K562 (cell line): ENCODE results near the gene RYR1. TPM values are rescaled to one million over a fixed set of nuclear protein-coding genes. Genes with fewer than 3 reads are reported as not detected.

Source experiments
- ATF1 ChIP-seq, 2 experiments: fragments of 450-650 bp in 1 of 2; IDR thresholded peaks; 2 replicates each; pipeline ENCODE4 v1.6.1; 2016; ENCODE audit warnings: missing compliant biosample characterization in 1 of 2, missing genetic modification characterization in 1 of 2
- BCL6 ChIP-seq: fragments of 250-450 bp; sonication (Bioruptor Pico); IDR thresholded peaks from 2 replicates; pipeline ENCODE4 v1.4.0; 2020
- BCOR ChIP-seq: fragments of 450-650 bp; IDR thresholded peaks from 2 replicates; pipeline ENCODE4 v1.6.1; 2016
- BDP1 ChIP-seq: IDR thresholded peaks from 3 replicates; pipeline ENCODE4 v1.6.1; 2011; ENCODE audit not compliant: insufficient read length, insufficient read depth
- HDAC8 ChIP-seq: fragments of 450-650 bp; IDR thresholded peaks from 2 replicates; pipeline ENCODE4 v1.6.1; 2016; ENCODE audit warnings: mild to moderate bottlenecking, missing genetic modification characterization, moderate library complexity, missing compliant biosample characterization
- HMG20A ChIP-seq: fragments of 450-650 bp; formaldehyde crosslinking; conservative IDR thresholded peaks from 2 replicates; pipeline ENCODE4 v1.4.0; 2020; ENCODE audit warnings: mild to moderate bottlenecking, mixed read lengths
- NCOR1 ChIP-seq: fragments of 450-650 bp; IDR thresholded peaks from 2 replicates; pipeline ENCODE4 v1.6.1; 2016; ENCODE audit warnings: mild to moderate bottlenecking, moderate library complexity
- NR4A1 ChIP-seq, 2 experiments: fragments of 250-450 bp in 1 of 2; fragments of 450-650 bp in 1 of 2; sonication (Bioruptor Pico) in 1 of 2; IDR thresholded peaks; 2 replicates each; pipeline versions ENCODE4 v1.4.0 to v1.6.1; 2016 to 2020; ENCODE audit warnings: mild to moderate bottlenecking in 2 of 2, missing compliant biosample characterization in 1 of 2, missing genetic modification characterization in 1 of 2, moderate library complexity in 1 of 2
- PML ChIP-seq: IDR thresholded peaks from 2 replicates; pipeline ENCODE4 v1.6.1; 2012; ENCODE audit warnings: low read length, inconsistent platforms
- RAD21 ChIP-seq, 2 experiments: fragments of 250-450 bp in 1 of 2; fragments of 450-650 bp in 1 of 2; sonication (Bioruptor Pico) in 1 of 2; formaldehyde crosslinking in 1 of 2; IDR thresholded peaks in 1 of 2; conservative IDR thresholded peaks in 1 of 2; 2 replicates each; pipeline versions ENCODE4 v1.4.0 to v1.8.0; 2020 to 2022; ENCODE audit warnings: mild to moderate bottlenecking in 2 of 2, moderate library complexity in 1 of 2
- RAD51 ChIP-seq: fragments of 450-650 bp; IDR thresholded peaks from 2 replicates; pipeline ENCODE4 v1.7.1; 2016; ENCODE audit warnings: low read depth, mild to moderate bottlenecking, borderline replicate concordance
- SMAD4 ChIP-seq: fragments of 250-450 bp; sonication (Bioruptor Pico); conservative IDR thresholded peaks from 2 replicates; pipeline ENCODE4 v1.8.0; 2021; ENCODE audit warnings: inconsistent platforms, mild to moderate bottlenecking, moderate library complexity
- STAT5A ChIP-seq: IDR thresholded peaks from 2 replicates; pipeline ENCODE4 v1.6.1; 2012; ENCODE audit warnings: low read length, inconsistent platforms, borderline replicate concordance
- TGIF2 ChIP-seq: sonication (generic); formaldehyde crosslinking; IDR thresholded peaks from 2 replicates; pipeline ENCODE4 v1.8.1; 2022; ENCODE audit warnings: mild to moderate bottlenecking, missing genetic modification reagents, moderate library complexity
- THRA ChIP-seq: fragments of 450-650 bp; IDR thresholded peaks from 2 replicates; pipeline ENCODE4 v1.6.1; 2017; ENCODE audit warnings: mild to moderate bottlenecking, moderate library complexity
- XRCC5 ChIP-seq: fragments of 200-400 bp; formaldehyde crosslinking; IDR thresholded peaks from 2 replicates; pipeline ENCODE4 v1.6.1; 2017; ENCODE audit warnings: low read depth, mild to moderate bottlenecking, low read length
- YBX1 ChIP-seq: fragments of 450-650 bp; IDR thresholded peaks from 2 replicates; pipeline ENCODE4 v1.7.1; 2016; ENCODE audit warnings: mild to moderate bottlenecking
- ZC3H11A ChIP-seq: IDR thresholded peaks from 2 replicates; pipeline ENCODE4 v1.6.1; 2012; ENCODE audit warnings: low read depth, low read length, improper control_type of control experiment
- ZNF140 ChIP-seq: fragments of 250-450 bp; sonication (Bioruptor Pico); IDR thresholded peaks from 2 replicates; pipeline ENCODE4 v1.8.0; 2021; ENCODE audit warnings: moderate library complexity, mild to moderate bottlenecking, inconsistent platforms
- polyA plus RNA-seq, 8 experiments: library from polyadenylated mRNA; depleted of rRNA in 4 of 8; stranded (reverse) in 5 of 8; unstranded in 3 of 8; fragments of >200 nt; fragmentation: Nextera tagmentation in 2 of 8; fragmentation: Illumina TruSeq in 1 of 8; extraction: Ambion mirVana in 2 of 8; extraction: Trizol in 1 of 8; gene quantifications; 2 replicates each; pipeline versions ENCODE4 v1.2.1 to v1.2.3, GENCODE V29; 2011 to 2014; ENCODE audit warnings: inconsistent platforms in 1 of 8, missing spikeins in 1 of 8
- total RNA-seq, 7 experiments: library from RNA; depleted of rRNA in 6 of 7; stranded (reverse); fragments of >200 nt in 6 of 7; fragmentation: Illumina TruSeq in 2 of 7; extraction: Trizol in 2 of 7; gene quantifications; 2 replicates each; pipeline versions ENCODE4 v1.2.1 to v1.2.3, GENCODE V29; 2011 to 2021; ENCODE audit warnings: low replicate concordance in 1 of 7
- TF ChIP-seq, protein P1 (sequence below), 2 experiments: IDR thresholded peaks; 2 replicates each; pipeline ENCODE4 v1.6.1; 2012; ENCODE audit warnings: improper control_type of control experiment in 2 of 2, low read depth in 2 of 2, low read length in 2 of 2, borderline replicate concordance in 1 of 2
- TF ChIP-seq, protein P2 (sequence below): fragments of 450-650 bp; IDR thresholded peaks from 2 replicates; pipeline ENCODE4 v1.6.1; 2016; ENCODE audit warnings: low read depth, mild to moderate bottlenecking, moderate library complexity
- TF ChIP-seq, protein P3 (sequence below), 2 experiments: fragments of 200-800 bp in 1 of 2; sonication (Bioruptor generic) in 1 of 2; sonication (generic) in 1 of 2; formaldehyde crosslinking in 1 of 2; IDR thresholded peaks in 1 of 2; conservative IDR thresholded peaks in 1 of 2; 2 replicates each; pipeline versions ENCODE4 v1.5.0 to v1.6.1; 2016 to 2020; ENCODE audit warnings: missing compliant biosample characterization in 1 of 2, missing genetic modification characterization in 1 of 2, missing genetic modification reagents in 1 of 2

Gene RYR1
- total and polyA plus RNA-seq, 9 of the 15 experiments (the other 6 are each of a cell fraction or from before 2014, with no cell fraction given), result 0.11 to 7.4 (median 3.7) TPM

DNA sequence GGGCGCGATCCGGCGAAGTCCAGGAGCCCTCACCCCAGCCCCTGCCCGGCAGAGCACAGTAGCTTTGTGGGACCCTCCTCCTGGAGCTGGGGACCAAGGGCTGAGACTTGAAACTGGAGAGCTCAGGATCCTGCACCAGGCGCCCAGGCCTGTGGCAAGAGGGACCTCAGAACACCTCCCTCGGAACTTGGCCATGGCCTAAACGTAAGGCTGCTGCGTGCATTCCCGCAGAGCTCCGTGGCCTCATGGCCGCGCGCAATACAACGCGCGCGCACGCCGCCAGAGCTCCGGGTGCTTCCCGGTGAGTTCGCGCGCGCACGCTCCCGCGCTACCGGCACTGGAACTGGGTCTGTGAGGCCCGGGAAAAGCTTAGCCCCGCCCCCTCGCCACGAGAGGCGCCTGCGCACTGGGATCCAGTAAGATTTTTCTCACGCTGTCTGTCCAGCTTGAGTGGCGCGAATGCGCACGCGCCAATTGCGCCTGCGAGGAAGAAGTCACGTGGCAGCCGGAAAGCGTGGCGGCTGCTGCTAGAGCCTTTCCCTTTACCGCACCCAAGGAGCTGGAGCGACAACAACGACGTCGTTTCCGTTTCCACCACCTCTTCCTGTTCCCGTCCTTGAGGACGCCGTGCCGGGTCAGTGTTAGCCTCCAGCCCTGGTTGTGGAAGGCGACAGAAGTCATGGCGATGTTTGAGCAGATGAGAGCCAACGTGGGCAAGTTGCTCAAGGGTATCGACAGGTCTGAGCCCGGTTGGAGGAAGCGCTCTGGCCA, 185.3 kb downstream of the RYR1 start, which contains the start of gene EIF3K (continued):
- TF ChIP-seq BCOR (no peak), TGIF2 (no peak; the same call in 1 of the 2 replicates), NCOR1 (no peak), THRA (no peak), SMAD4 (peak; percentile 62), BCL6 (no peak), ZC3H11A (no peak), ZNF140 (CRISPR knock-in tag) (no peak), XRCC5 (no peak), ATF1 (CRISPR knock-in tag; IDR thresholded peaks at IDR 0.05) (no peak), ATF1 (tag; IDR thresholded peaks at IDR 0.05) (peak; percentile 88), HDAC8 (tag) (no peak), BDP1 (no peak), PML (peak; percentile 52), NR4A1 (CRISPR knock-in tag; IDR thresholded peaks at IDR 0.05) (0 out of 2 replicates have a peak, but pooled peaks have one; percentile 68), NR4A1 (tag; IDR thresholded peaks at IDR 0.05) (no peak), YBX1 (no peak), RAD51 (peak; percentile 98), RAD21 (CRISPR knock-in tag; conservative IDR thresholded peaks at IDR 0.05 in 1 of 2, IDR thresholded peaks at IDR 0.05 in 1 of 2) (0 out of 4 replicates have a peak, but pooled peaks of 1 of the 2 experiments have one; percentile 8), STAT5A (no peak), HMG20A (no peak)
- TF ChIP-seq, protein P1, sequence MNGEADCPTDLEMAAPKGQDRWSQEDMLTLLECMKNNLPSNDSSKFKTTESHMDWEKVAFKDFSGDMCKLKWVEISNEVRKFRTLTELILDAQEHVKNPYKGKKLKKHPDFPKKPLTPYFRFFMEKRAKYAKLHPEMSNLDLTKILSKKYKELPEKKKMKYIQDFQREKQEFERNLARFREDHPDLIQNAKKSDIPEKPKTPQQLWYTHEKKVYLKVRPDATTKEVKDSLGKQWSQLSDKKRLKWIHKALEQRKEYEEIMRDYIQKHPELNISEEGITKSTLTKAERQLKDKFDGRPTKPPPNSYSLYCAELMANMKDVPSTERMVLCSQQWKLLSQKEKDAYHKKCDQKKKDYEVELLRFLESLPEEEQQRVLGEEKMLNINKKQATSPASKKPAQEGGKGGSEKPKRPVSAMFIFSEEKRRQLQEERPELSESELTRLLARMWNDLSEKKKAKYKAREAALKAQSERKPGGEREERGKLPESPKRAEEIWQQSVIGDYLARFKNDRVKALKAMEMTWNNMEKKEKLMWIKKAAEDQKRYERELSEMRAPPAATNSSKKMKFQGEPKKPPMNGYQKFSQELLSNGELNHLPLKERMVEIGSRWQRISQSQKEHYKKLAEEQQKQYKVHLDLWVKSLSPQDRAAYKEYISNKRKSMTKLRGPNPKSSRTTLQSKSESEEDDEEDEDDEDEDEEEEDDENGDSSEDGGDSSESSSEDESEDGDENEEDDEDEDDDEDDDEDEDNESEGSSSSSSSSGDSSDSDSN (IDR thresholded peaks at IDR 0.05; ENCODE audit: borderline replicate concordance in 1 of 2, low read depth in 2 of 2, low read length in 2 of 2), result 0 out of 4 replicates have a peak, but pooled peaks have one; percentile 25 to 27
- TF ChIP-seq, protein P2, sequence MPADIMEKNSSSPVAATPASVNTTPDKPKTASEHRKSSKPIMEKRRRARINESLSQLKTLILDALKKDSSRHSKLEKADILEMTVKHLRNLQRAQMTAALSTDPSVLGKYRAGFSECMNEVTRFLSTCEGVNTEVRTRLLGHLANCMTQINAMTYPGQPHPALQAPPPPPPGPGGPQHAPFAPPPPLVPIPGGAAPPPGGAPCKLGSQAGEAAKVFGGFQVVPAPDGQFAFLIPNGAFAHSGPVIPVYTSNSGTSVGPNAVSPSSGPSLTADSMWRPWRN, result no peak
- TF ChIP-seq, protein P3, sequence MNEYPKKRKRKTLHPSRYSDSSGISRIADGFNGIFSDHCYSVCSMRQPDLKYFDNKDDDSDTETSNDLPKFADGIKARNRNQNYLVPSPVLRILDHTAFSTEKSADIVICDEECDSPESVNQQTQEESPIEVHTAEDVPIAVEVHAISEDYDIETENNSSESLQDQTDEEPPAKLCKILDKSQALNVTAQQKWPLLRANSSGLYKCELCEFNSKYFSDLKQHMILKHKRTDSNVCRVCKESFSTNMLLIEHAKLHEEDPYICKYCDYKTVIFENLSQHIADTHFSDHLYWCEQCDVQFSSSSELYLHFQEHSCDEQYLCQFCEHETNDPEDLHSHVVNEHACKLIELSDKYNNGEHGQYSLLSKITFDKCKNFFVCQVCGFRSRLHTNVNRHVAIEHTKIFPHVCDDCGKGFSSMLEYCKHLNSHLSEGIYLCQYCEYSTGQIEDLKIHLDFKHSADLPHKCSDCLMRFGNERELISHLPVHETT (CRISPR knock-in tag; conservative IDR thresholded peaks at IDR 0.05 in 1 of 2, IDR thresholded peaks at IDR 0.05 in 1 of 2), result peak in 1 of 2 experiments; percentile 96; a peak in 2 of 4 replicates
